Stimulated activated CD4-positive, alpha-beta T cell treated with anti-CD3 and anti-CD28 coated beads, Interleukin-12 subunit alpha, Interleukin-12 subunit beta, amount 100 ng/mL, for 48 hours (primary cell): Measurements from ENCODE around the gene RBM15.
A peak's percentile ranks its signal among the peaks of the same experiment; 100 is the strongest.

ENCODE experiments used
- DNase-seq, 3 donors: peaks; one replicate each; pipeline ENCODE4 v3.0.0-alpha.2; 2020; ENCODE audit warnings: low read depth in 2 of 3, low spot score in 1 of 3

RBM15 gene

DNA sequence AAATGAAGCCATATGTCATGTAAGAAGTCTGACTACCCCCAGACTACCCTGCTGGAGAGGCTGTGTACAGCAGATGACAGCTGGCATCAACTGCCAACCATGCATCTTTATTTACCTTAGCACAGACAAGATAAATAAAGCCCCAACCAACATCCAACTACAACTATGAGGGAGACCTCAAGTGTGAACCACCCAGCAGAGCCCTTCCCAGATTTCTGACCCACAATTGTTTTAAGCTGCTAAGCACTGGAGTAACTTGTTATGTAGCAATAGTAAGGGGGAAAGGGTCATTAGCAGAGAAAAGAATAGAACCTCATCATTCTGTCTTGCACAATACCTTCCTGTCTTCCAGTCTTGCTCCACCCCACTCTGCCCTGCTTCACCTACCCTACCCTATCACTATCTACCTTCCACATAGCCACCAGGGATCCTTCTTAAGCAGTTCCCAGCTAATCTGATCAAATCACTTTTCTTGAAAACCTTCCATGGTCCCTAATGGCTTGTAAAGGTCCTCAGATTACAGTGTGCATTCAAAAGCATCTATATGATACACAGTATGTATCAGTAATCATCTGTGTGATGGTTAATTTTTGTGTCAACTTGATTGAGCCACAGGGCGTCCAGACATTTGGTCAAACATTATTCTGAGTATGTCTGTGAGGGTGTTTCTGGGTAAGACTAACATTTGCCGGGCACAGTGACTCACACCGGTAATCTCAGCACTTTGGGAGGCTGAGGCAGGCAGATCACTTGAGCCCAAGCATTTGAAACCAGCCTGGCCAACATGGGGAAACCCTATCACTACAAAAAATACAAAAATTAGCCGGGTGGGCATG, 19.6 kb upstream of the RBM15 start:
- DNase-seq: no peak

DNA sequence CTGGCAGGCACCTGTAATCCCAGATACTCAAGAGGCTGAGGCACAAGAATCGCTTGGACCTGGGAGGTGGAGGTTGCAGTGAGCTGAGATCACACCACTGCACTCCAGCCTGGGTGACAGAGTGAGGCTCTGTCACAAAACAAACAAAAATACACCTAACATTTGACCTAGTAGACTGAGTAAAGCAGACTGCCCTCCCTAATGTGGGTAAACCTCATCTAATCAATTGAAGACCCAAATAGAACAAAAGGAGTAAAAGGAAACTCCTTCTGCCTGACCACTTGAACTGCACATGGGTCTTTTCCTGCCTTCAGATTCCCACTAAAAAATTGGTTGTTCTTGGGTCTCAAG, 19.0 kb upstream of the RBM15 start:
- no peak for DNase-seq

GRCh38 chr1:110321045-110321444, 18.1 kb upstream of the RBM15 start:
- DNase-seq: no peak

DNA sequence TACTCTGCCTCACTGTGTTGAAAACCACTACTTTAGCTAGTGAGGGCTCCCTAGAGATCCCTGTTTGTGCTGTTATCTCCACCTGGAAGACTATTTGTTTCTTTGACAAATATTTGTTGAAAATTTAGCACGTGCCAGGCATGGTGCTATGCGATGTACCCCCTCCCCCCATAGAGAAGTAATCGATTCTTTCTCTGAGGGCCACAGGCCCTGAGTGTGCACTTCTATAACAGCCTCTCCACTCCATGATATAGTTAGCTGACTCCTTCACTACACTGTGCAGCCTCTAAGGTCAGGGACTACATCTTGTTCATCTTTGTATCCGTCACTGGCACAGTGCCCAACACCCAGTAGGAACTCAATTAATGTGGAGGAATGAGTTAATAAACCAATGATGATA, 17.3 kb upstream of the RBM15 start:
- DNase-seq: no peak

GRCh38 chr1:110324667-110325066, 14.5 kb upstream of the RBM15 start:
- DNase-seq: no peak

- no peak for DNase-seq
Observed at GRCh38 chr1:110326826-110327225, 12.4 kb upstream of the RBM15 start.

DNA sequence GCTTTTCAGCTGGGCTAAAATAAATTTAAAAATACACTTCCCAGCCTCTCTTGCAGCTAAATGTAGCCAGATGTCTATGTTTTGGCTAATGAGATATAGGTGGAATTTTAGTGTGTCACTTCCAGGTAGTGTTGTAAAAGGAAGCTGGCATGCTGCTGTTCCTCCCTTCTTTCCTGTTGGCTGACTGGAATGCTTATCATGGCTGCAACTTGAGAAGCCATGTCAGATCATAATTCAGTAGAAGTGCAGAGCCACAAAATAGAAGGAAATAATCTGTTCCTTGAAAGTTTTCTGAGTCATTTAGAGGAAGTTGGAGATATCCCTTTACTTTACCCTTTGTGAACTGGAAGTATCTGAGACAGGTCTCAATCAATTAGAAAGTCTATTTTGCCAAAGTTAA, 10.9 kb upstream of the RBM15 start:
- no peak for DNase-seq

DNA sequence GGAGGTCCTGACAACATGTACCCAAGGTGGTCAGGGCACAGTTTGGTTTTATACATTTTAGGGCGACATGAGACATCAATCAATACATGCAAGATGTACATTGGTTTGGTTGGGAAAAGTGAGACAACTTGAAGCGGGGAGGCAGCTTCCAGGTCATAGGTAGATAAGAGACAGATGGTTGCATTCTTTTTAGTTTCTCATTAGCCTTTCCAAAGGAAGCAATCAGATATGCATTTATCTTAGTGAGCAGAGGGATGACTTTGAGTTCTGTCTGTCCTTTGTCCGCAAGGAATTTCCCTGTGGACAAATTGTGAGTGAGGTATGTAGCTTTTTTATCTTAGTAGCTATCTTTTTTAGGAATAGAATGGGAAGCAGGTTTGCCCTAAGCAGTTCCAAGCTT, 10.5 kb upstream of the RBM15 start:
- DNase-seq: no peak

DNA sequence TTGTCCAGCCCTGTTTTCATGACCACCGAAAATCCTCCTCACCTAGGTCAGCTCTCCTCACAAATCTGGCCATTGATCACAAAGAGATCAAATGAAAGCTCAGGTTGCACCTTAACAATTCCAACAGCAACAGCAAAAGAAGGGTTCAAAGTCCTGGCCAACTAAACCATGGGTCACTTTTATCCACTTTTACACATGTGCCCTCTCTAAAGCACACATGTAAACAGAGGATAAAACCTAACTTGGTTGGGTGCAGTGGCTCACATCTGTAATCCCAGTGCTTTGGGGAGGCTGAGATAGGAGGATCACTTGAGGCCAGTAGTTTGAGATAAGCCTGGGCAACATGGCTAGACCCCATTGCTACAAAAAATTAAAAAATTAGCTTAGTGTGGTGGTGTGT, 3.9 kb upstream of the RBM15 start:
- no peak for DNase-seq

DNA sequence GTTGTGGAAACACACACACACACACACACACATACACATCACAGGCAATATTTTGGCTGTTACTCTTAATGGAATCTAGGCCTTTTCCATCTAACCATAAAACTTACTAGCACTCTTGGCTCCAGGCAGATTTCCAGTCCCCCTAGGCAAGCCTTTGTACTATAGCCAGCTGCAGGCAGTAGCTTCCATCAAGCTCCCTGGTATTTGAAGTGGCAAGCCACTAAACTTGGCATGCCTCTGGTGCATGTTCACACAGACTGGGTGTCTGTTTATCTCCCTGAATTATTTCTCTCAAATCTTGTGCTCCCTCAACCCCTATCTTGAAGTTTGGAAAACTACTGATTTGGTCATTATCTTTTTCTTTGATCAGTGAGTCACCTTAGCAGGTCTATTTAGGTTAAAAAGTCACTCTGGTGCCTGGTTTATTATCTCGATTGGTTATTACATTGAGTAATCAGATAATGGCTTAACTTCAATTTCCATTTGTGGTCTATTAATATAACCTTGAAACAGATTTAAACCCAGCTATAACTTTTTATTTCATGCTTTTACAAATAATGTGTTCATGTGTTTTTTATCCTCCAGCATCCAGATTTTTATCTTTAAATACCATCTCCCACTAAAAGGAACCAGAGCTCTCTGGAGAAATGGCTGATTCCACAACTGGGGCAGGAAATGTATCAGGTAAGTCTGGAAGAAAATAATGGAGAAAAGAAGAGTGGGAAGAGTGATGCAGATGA, 2.7 kb upstream of the RBM15 start:
- no peak for DNase-seq

DNA sequence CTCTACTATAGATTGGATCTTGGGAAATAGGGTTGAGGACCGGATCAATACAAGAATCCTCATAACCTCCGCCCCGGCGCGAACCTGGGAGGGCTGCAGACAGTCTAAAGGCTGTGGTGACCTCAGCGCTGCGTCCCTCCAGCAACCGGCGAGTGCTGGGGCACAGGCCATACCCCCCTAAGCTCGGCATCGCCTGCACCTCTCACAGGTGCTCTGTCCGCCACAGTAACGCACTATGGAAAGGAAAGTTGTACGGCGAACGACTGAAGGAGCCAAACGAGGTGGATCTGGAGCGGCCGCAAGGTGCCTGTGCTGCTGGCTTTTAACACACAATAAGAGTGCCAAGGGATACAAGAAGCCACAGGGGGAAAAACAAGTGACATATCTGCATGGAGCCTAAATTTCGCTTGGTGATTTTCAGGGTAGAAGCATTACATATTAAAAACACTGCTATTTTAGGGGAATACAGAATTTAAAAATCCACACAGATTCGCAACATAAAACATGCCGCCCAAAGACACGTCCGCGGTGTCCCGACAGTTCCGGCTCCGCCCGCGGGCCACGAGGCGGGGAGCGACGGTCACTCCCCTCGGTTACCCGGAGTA, 1.4 kb upstream of the RBM15 start:
- DNase-seq: peak; percentile 20 to 25 (median 20)

- DNase-seq: peak in 2 of 3 donors; percentile 89 to 90
Observed at GRCh38 chr1:110338309-110338885, 780 bp upstream of the RBM15 start.

- peak; percentile 50 to 56 (median 51) for DNase-seq
Observed at GRCh38 chr1:110339407-110340206, 430 bp downstream of the RBM15 start.

- peak in 1 of 3 donors; percentile 8 for DNase-seq
Observed at GRCh38 chr1:110340207-110340468, 961 bp downstream of the RBM15 start.

DNA sequence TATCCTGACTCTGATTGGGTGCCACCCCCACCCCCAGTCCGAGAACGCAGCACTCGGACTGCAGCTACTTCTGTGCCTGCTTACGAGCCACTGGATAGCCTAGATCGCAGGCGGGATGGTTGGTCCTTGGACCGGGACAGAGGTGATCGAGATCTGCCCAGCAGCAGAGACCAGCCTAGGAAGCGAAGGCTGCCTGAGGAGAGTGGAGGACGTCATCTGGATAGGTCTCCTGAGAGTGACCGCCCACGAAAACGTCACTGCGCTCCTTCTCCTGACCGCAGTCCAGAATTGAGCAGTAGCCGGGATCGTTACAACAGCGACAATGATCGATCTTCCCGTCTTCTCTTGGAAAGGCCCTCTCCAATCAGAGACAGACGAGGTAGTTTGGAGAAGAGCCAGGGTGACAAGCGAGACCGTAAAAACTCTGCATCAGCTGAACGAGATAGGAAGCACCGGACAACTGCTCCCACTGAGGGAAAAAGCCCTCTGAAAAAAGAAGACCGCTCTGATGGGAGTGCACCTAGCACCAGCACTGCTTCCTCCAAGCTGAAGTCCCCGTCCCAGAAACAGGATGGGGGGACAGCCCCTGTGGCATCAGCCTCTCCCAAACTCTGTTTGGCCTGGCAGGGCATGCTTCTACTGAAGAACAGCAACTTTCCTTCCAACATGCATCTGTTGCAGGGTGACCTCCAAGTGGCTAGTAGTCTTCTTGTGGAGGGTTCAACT, 2.1 kb downstream of the RBM15 start:
- DNase-seq: no peak

DNA sequence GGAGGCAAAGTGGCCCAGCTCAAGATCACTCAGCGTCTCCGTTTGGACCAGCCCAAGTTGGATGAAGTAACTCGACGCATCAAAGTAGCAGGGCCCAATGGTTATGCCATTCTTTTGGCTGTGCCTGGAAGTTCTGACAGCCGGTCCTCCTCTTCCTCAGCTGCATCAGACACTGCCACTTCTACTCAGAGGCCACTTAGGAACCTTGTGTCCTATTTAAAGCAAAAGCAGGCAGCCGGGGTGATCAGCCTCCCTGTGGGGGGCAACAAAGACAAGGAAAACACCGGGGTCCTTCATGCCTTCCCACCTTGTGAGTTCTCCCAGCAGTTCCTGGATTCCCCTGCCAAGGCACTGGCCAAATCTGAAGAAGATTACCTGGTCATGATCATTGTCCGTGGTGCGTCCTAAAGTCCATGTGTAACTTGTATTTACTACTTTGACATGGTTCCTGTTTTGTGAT, 2.7 kb downstream of the RBM15 start:
- DNase-seq: no peak

DNA sequence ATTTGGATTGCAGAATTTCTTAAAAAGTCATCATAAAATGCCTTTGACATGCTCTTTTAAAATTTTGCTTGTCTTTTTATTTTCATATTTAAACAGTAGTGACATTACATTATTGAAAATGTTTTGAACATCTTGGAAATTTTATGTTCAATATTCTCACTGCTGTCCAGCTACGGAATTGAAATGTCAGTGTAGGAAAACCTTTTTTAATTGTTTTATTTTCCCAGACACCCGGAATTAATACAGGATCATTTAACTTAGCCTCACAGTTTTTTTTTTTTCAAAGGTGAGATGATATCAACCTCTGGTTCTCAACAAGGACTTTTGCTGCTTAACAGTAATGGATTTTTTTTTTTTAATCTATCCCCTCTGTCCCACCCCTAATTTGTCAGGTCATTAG, 4.1 kb downstream of the RBM15 start:
- DNase-seq: no peak

GRCh38 chr1:110344152-110344551, 5.0 kb downstream of the RBM15 start:
- no peak for DNase-seq

- no peak for DNase-seq
Observed at GRCh38 chr1:110345480-110345879, 6.3 kb downstream of the RBM15 start.

DNA sequence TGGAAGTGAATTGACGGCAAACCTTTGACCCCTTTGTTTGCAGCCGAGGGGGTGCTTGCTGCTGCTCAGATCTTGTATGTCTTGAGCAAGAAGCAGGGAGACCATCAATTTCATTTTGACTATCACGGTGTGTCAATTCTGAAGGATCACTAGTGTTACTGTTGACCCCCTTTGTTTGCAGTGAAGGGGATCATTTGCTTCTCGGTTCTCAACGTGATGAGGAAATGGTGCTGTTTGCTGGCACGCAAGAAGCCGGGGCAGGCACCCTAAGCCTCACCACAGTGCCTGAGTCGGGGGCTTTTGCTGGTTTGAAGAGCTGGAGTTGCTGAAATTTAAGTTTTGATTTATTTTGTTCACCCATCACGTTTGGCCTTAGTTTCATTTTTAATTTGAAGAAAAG, 7.5 kb downstream of the RBM15 start:
- no peak for DNase-seq
